DND-41 (cell line): Measurements from ENCODE around the gene MAGEB4.

ENCODE experiments used
- CTCF ChIP-seq: IDR thresholded peaks from 2 replicates; pipeline ENCODE4 v1.5.1; 2012; ENCODE audit warnings: borderline replicate concordance, low read length, moderate library complexity, mild to moderate bottlenecking; ENCODE audit not compliant: poor library complexity, severe bottlenecking; ENCODE audit errors: extremely low read depth
- EZH2 ChIP-seq: IDR thresholded peaks from 3 replicates; pipeline ENCODE4 v1.6.1; 2012; ENCODE audit warnings: borderline replicate concordance, low read depth, mild to moderate bottlenecking, moderate library complexity, low read length, inconsistent platforms; ENCODE audit not compliant: severe bottlenecking

- TF ChIP-seq CTCF (no peak), EZH2 (no peak)
These were observed 11.5 kb downstream of the MAGEB4 start for GRCh38 chrX:30253257-30253656.
